DND-41 (cell line): Measurements from ENCODE around the gene RUNX2.

ENCODE experiments used
- EZH2 ChIP-seq: IDR thresholded peaks from 3 replicates; pipeline ENCODE4 v1.6.1; 2012; ENCODE audit warnings: borderline replicate concordance, low read depth, mild to moderate bottlenecking, moderate library complexity, low read length, inconsistent platforms; ENCODE audit not compliant: severe bottlenecking
- TF ChIP-seq, protein P1 (sequence below): IDR thresholded peaks from 2 replicates; pipeline ENCODE4 v1.5.1; 2012; ENCODE audit warnings: borderline replicate concordance, low read length, moderate library complexity, mild to moderate bottlenecking; ENCODE audit not compliant: poor library complexity, severe bottlenecking; ENCODE audit errors: extremely low read depth

DNA sequence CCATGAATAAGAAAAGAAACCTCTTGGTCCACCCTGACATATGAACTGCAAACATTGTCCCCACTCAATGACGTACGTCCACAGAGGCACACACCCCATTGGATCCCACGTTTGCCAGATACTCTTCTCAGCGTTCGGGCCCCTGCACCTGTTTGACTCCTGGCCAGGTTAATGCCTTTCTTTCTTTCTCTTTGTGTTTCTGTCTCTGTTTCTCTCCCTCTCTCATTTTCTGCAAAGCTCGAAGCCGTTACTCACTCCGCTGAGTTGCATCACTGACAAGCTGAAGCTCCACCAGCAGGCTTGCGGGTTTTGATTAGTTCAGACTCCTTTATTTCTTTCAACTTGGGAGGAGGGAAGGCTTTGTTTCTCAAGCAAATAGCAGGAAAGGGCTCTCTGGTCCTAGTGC, 185.1 kb downstream of the RUNX2 start:
- TF ChIP-seq, protein P1, sequence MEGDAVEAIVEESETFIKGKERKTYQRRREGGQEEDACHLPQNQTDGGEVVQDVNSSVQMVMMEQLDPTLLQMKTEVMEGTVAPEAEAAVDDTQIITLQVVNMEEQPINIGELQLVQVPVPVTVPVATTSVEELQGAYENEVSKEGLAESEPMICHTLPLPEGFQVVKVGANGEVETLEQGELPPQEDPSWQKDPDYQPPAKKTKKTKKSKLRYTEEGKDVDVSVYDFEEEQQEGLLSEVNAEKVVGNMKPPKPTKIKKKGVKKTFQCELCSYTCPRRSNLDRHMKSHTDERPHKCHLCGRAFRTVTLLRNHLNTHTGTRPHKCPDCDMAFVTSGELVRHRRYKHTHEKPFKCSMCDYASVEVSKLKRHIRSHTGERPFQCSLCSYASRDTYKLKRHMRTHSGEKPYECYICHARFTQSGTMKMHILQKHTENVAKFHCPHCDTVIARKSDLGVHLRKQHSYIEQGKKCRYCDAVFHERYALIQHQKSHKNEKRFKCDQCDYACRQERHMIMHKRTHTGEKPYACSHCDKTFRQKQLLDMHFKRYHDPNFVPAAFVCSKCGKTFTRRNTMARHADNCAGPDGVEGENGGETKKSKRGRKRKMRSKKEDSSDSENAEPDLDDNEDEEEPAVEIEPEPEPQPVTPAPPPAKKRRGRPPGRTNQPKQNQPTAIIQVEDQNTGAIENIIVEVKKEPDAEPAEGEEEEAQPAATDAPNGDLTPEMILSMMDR, result no peak
- no peak for TF ChIP-seq EZH2
